ENCODE data around the gene ZBTB22.
"Not testable (repeated sequence)": the region's sequence is repeated elsewhere in the genome, so short reads cannot be mapped to it uniquely, and the experiment has no call there.

- not testable (repeated sequence) for TF ChIP-seq CTCF (IDR thresholded peaks at IDR 0.05; ENCODE audit: insufficient read depth, low read length); POLR2AphosphoS5 (IDR thresholded peaks at IDR 0.05; ENCODE audit: low read depth); SPI1 (IDR thresholded peaks at IDR 0.05; ENCODE audit: borderline replicate concordance, low read depth)
Measured at GRCh38 chr6:33363486-33363885, 45.9 kb upstream of the ZBTB22 start.

Measured in HL-60 (cell line).